RWPE2 (cell line): ENCODE results near the gene CRIM1.

Source experiments
- ATAC-seq: fragments of 200-7000 bp; cut with Tn5 transposase; 3 replicates; pipeline ENCODE4 v1.9.1; 2021; ENCODE audit warnings: low read depth
- DNase-seq: peaks from one replicate; pipeline ENCODE4 v3.0.0-alpha.2; 2020; ENCODE audit warnings: low spot score
- H3K27ac ChIP-seq: fragments of 450-650 bp; 2 replicates; pipeline ENCODE4 v1.5.1; 2017; ENCODE audit warnings: mild to moderate bottlenecking; ENCODE audit not compliant: poor library complexity, severe bottlenecking
- H3K27me3 ChIP-seq: fragments of 250-450 bp; sonication (Bioruptor Pico); 2 replicates; pipeline ENCODE4 v1.5.1; 2021; ENCODE audit warnings: mild to moderate bottlenecking, moderate library complexity; ENCODE audit not compliant: insufficient read depth, poor library complexity, severe bottlenecking
- H3K36me3 ChIP-seq: fragments of 250-450 bp; sonication (Bioruptor Pico); 2 replicates; pipeline ENCODE4 v1.5.1; 2020; ENCODE audit warnings: low read depth, mild to moderate bottlenecking, moderate library complexity
- H3K4me1 ChIP-seq: fragments of 250-450 bp; sonication (Bioruptor Pico); 2 replicates; pipeline ENCODE4 v1.5.1; 2021; ENCODE audit warnings: mild to moderate bottlenecking, moderate library complexity; ENCODE audit not compliant: insufficient read depth, poor library complexity, severe bottlenecking
- H3K4me3 ChIP-seq: fragments of 250-450 bp; sonication (Bioruptor Pico); 2 replicates; pipeline ENCODE4 v1.5.1; 2021; ENCODE audit warnings: mild to moderate bottlenecking, moderate library complexity; ENCODE audit not compliant: severe bottlenecking
- H3K9me3 ChIP-seq: fragments of 250-450 bp; sonication (Bioruptor Pico); 2 replicates; pipeline ENCODE4 v1.5.1; 2021; ENCODE audit warnings: mild to moderate bottlenecking, moderate library complexity; ENCODE audit not compliant: severe bottlenecking
- CTCF ChIP-seq: fragments of 450-650 bp; IDR thresholded peaks from one replicate; pipeline ENCODE4 v1.5.1; 2017; ENCODE audit warnings: mild to moderate bottlenecking, moderate library complexity; ENCODE audit not compliant: poor library complexity, severe bottlenecking

The CRIM1 gene

GRCh38 chr2:36326286-36326685 lies 29.3 kb upstream of the CRIM1 start:
- Histone ChIP-seq H3K4me3 (no peak overlapping the region), H3K36me3 (no peaks in the 10 kb centered on the region), H3K4me1 (no peaks in the 10 kb centered on the region), H3K9me3 (no peaks in the 10 kb centered on the region), H3K27ac (no peak overlapping the region), H3K27me3 (no peaks in the 10 kb centered on the region)
- DNase-seq (no peak), ATAC-seq (no peak)
- no peak for TF ChIP-seq CTCF

- Histone ChIP-seq H3K27me3 (no peaks in the 10 kb centered on the region), H3K36me3 (no peaks in the 10 kb centered on the region), H3K9me3 (no peaks in the 10 kb centered on the region), H3K4me3 (no peak overlapping the region), H3K4me1 (no peaks in the 10 kb centered on the region), H3K27ac (no peak overlapping the region)
- ATAC-seq = no peak
- DNase-seq = no peak
- TF ChIP-seq CTCF = no peak
Measured at GRCh38 chr2:36329251-36329650, 26.3 kb upstream of the CRIM1 start.

GRCh38 chr2:36329746-36330472 lies 25.7 kb upstream of the CRIM1 start:
- Histone ChIP-seq H3K27ac (no peak overlapping the region), H3K4me1 (no peaks in the 10 kb centered on the region), H3K4me3 (no peak overlapping the region), H3K9me3 (no peaks in the 10 kb centered on the region), H3K36me3 (no peaks in the 10 kb centered on the region), H3K27me3 (no peaks in the 10 kb centered on the region)
- ATAC-seq = peak; percentile 57; the same call in 2 of the 3 replicates
- TF ChIP-seq CTCF = no peak
- DNase-seq = no peak

- H3K27ac ChIP-seq = no peak overlapping the region
- H3K4me3 ChIP-seq = no peak overlapping the region
- no peak for TF ChIP-seq CTCF
- no peaks in the 10 kb centered on the region for H3K36me3 ChIP-seq
- H3K27me3 ChIP-seq = no peaks in the 10 kb centered on the region
- H3K9me3 ChIP-seq = no peaks in the 10 kb centered on the region
- DNase-seq = no peak
- H3K4me1 ChIP-seq = no peaks in the 10 kb centered on the region
- no peak for ATAC-seq
Measured at GRCh38 chr2:36330473-36331395, 24.8 kb upstream of the CRIM1 start.
